HCT116 (cell line): ENCODE measurements around the gene HTRA3. TPM values are rescaled to one million over a fixed set of nuclear protein-coding genes. Genes with fewer than 3 reads are reported as not detected.

Experiments
- ATAC-seq: fragments of 200-7000 bp; cut with Tn5 transposase; 2 replicates; pipeline ENCODE4 v1.9.1; 2020; ENCODE audit warnings: mild to moderate bottlenecking, moderate library complexity
- BruUV-seq: library from RNA; stranded (reverse); fragments of 400-500 nt; replicated peaks from 2 replicates; lab custom pipeline; 2021; lab: Mats Ljungman, UMichigan
- CTCF ChIA-PET: fragments of 300-600 bp; sonication (Branson Sonifier 250); formaldehyde crosslinking; loops from one replicate; lab custom pipeline; 2021; ENCODE audit warnings: antibody characterized with exemption; lab: Charles Lee
- POLR2A ChIA-PET: fragments of 300-600, 350-600 bp; sonication (Branson Sonifier 250); formaldehyde crosslinking; loops from one replicate; lab custom pipeline; 2021; ENCODE audit warnings: antibody characterized with exemption; lab: Charles Lee
- RAD21 ChIA-PET, 2 experiments: fragments of 300-600 bp; sonication (Branson Sonifier 250); formaldehyde crosslinking; loops; one replicate each; lab custom pipeline; 2023; ENCODE audit warnings: low total read pairs in 2 of 2; ENCODE audit not compliant: uncharacterized antibody in 2 of 2, unreplicated experiment in 2 of 2, low non-redundant PET in 1 of 2; lab: Charles Lee
- DNase-seq: peaks from one replicate; pipeline ENCODE4 v3.0.0-alpha.2; 2010; ENCODE audit warnings: low read depth, low spot score
- H2AFZ ChIP-seq: fragments of 200-600 bp; shearing (Covaris generic), sonication (generic); 2 replicates; pipeline ENCODE4 v1.6.1; 2017; ENCODE audit warnings: low read depth, mixed run types, mixed read lengths, antibody characterized with exemption, low read length; ENCODE audit not compliant: poor library complexity, severe bottlenecking
- H3K27ac ChIP-seq: 2 replicates; pipeline ENCODE4 v1.5.1; 2012; ENCODE audit warnings: low read depth, low read length
- H3K27me3 ChIP-seq: fragments of 200-600 bp; sonication (generic); 2 replicates; pipeline ENCODE4 v1.6.1; 2016; ENCODE audit warnings: mixed run types, low read length, mixed read lengths; ENCODE audit not compliant: insufficient read depth
- H3K36me3 ChIP-seq, 2 experiments: fragments of 200-500 bp in 1 of 2; fragments of 200-600 bp in 1 of 2; sonication (Bioruptor generic) in 1 of 2; sonication (generic) in 1 of 2; 2 replicates each; pipeline versions ENCODE4 v1.5.1 to v1.6.1; 2014 to 2016; ENCODE audit warnings: low read length in 2 of 2, inconsistent platforms in 1 of 2, mixed read lengths in 1 of 2, mixed run types in 1 of 2; ENCODE audit not compliant: insufficient read depth in 2 of 2, control insufficient read depth in 1 of 2
- H3K4me1 ChIP-seq, 2 experiments: fragments of 200-600 bp in 1 of 2; sonication (generic) in 1 of 2; 2 replicates each; pipeline versions ENCODE4 v1.5.1 to v1.6.1; 2012 to 2017; ENCODE audit warnings: low read length in 2 of 2, inconsistent platforms in 1 of 2, mild to moderate bottlenecking in 1 of 2, mixed read lengths in 1 of 2, mixed run types in 1 of 2, moderate library complexity in 1 of 2; ENCODE audit not compliant: insufficient read depth in 2 of 2, control insufficient read depth in 1 of 2
- H3K4me2 ChIP-seq: fragments of 200-600 bp; sonication (generic); 2 replicates; pipeline ENCODE4 v1.6.1; 2017; ENCODE audit warnings: mixed run types, low read length, mixed read lengths
- H3K4me3 ChIP-seq, 2 experiments: fragments of 200-600 bp in 1 of 2; sonication (generic) in 1 of 2; replicated peaks in 1 of 2; 2 replicates each; pipeline ENCODE4 v1.5.1; 2011 to 2016; ENCODE audit warnings: low read length in 2 of 2, control low read depth in 1 of 2, low read depth in 1 of 2, mild to moderate bottlenecking in 1 of 2, mixed read lengths in 1 of 2, mixed run types in 1 of 2
- H3K79me2 ChIP-seq: fragments of 200-600 bp; sonication (generic); 2 replicates; pipeline ENCODE4 v1.6.1; 2017; ENCODE audit warnings: mild to moderate bottlenecking, mixed run types, low read length, moderate library complexity, mixed read lengths; ENCODE audit not compliant: insufficient read depth
- H3K9ac ChIP-seq: fragments of 200-600 bp; sonication (generic); 2 replicates; pipeline ENCODE4 v1.6.1; 2016; ENCODE audit warnings: low read length, mixed read lengths
- H3K9me2 ChIP-seq: fragments of 200-600 bp; sonication (generic), shearing (Covaris generic); 2 replicates; pipeline ENCODE4 v1.6.1; 2017; ENCODE audit warnings: mixed run types, mild to moderate bottlenecking, moderate library complexity; ENCODE audit not compliant: insufficient read depth
- H3K9me3 ChIP-seq, 2 experiments: fragments of 200-500 bp in 1 of 2; fragments of 200-600 bp in 1 of 2; sonication (Bioruptor generic) in 1 of 2; sonication (generic) in 1 of 2; 2 replicates each; pipeline ENCODE4 v1.6.1; 2014 to 2017; ENCODE audit warnings: low read length in 2 of 2, mixed read lengths in 2 of 2, inconsistent platforms in 1 of 2, low read depth in 1 of 2, mild to moderate bottlenecking in 1 of 2, mixed run types in 1 of 2, moderate library complexity in 1 of 2; ENCODE audit not compliant: control insufficient read depth in 1 of 2, insufficient read depth in 1 of 2
- H4K20me1 ChIP-seq: fragments of 200-600 bp; sonication (generic), shearing (Covaris generic); 2 replicates; pipeline ENCODE4 v1.6.1; 2017; ENCODE audit warnings: mixed run types, mild to moderate bottlenecking, moderate library complexity; ENCODE audit not compliant: insufficient read depth
- CEBPB ChIP-seq: IDR thresholded peaks from 2 replicates; pipeline ENCODE4 v1.6.1; 2012; ENCODE audit warnings: low read depth
- REST ChIP-seq: IDR thresholded peaks from 2 replicates; pipeline ENCODE4 v1.6.1; 2012; ENCODE audit warnings: low read depth
- ZBTB33 ChIP-seq: IDR thresholded peaks from 2 replicates; pipeline ENCODE4 v1.6.1; 2011; ENCODE audit warnings: mild to moderate bottlenecking, low read length, moderate library complexity; ENCODE audit not compliant: insufficient replicate concordance; ENCODE audit errors: extremely low read depth
- intact Hi-C: fragments of 100-400 bp; cut with micrococcal nuclease; formaldehyde crosslinking; loops from 2 replicates; pipeline ENCODE4 v1.10.0; 2022
- total RNA-seq: library from RNA; stranded (reverse); gene quantifications from one replicate; pipeline ENCODE4 v1.2.1, GENCODE V29; 2021; ENCODE audit not compliant: unreplicated experiment

The HTRA3 gene
- total RNA-seq, 1 experiment from 2014 or later = not detected

- ChIA-PET RAD21 (no interaction called here), POLR2A (no interaction called here), CTCF (no interaction called here)
- Histone ChIP-seq H3K36me3 (no peaks in the 10 kb centered on the region), H3K27me3 (no peaks in the 10 kb centered on the region), H3K4me2 (no peak overlapping the region), H3K27ac (no peak overlapping the region), H3K4me1 (peaks cover 4 to 12% of the 10 kb centered on the region in 2 experiments), H4K20me1 (no peaks in the 10 kb centered on the region), H3K79me2 (no peaks in the 10 kb centered on the region), H3K9me2 (no peaks in the 10 kb centered on the region), H3K4me3 (no peak overlapping the region), H3K9ac (no peak overlapping the region), H2AFZ (no peak overlapping the region), H3K9me3 (no peaks in the 10 kb centered on the region)
- DNase-seq (no peak), ATAC-seq (no peak)
- intact Hi-C loops = no loop called here
- TF ChIP-seq CEBPB = no peak
- no peak for TF ChIP-seq REST
- no peak for TF ChIP-seq ZBTB33
- no TSS peak for BruUV-seq
Observed at GRCh38 chr4:8310306-8310705, 40.8 kb downstream of the HTRA3 start.
